Mesenchymal stem cell (in vitro differentiated cells and primary cell): Measurements from ENCODE around the gene SEMA3C.

Source experiments
- DNase-seq: peaks from one replicate; pipeline ENCODE4 v3.0.0-alpha.2; 2013
- H2AFZ ChIP-seq: one replicate; pipeline ENCODE4 v1.6.1; 2013; ENCODE audit warnings: low read depth, mild to moderate bottlenecking, control low read depth, inconsistent platforms, low read length, moderate library complexity
- H2AK5ac ChIP-seq: 2 replicates; pipeline ENCODE4 v1.6.1; 2013; ENCODE audit warnings: low read length, moderate library complexity, mild to moderate bottlenecking, inconsistent platforms; ENCODE audit not compliant: severe bottlenecking
- H2BK120ac ChIP-seq: one replicate; pipeline ENCODE4 v1.6.1; 2013; ENCODE audit warnings: low read depth, mild to moderate bottlenecking, inconsistent platforms, low read length, moderate library complexity
- H2BK12ac ChIP-seq, 2 experiments: one replicate each; pipeline ENCODE4 v1.6.1; 2013; ENCODE audit warnings: inconsistent platforms in 2 of 2, low read length in 2 of 2, mild to moderate bottlenecking in 2 of 2, moderate library complexity in 2 of 2, control low read depth in 1 of 2
- H2BK15ac ChIP-seq: one replicate; pipeline ENCODE4 v1.6.1; 2013; ENCODE audit warnings: mild to moderate bottlenecking, low read depth, inconsistent platforms; ENCODE audit not compliant: poor library complexity, severe bottlenecking
- H2BK5ac ChIP-seq: 2 replicates; pipeline ENCODE4 v1.6.1; 2013; ENCODE audit warnings: low read depth, mild to moderate bottlenecking, low read length, control low read depth, inconsistent platforms; ENCODE audit not compliant: poor library complexity, severe bottlenecking
- H3K14ac ChIP-seq, 2 experiments: one replicate each; pipeline ENCODE4 v1.6.1; 2013; ENCODE audit warnings: inconsistent platforms in 2 of 2, low read length in 2 of 2, control low read depth in 1 of 2, mild to moderate bottlenecking in 1 of 2, moderate library complexity in 1 of 2
- H3K18ac ChIP-seq, 2 experiments: one replicate each; pipeline ENCODE4 v1.6.1; 2013; ENCODE audit warnings: inconsistent platforms in 2 of 2, low read length in 2 of 2, control low read depth in 1 of 2, low read depth in 1 of 2, mild to moderate bottlenecking in 1 of 2
- H3K23ac ChIP-seq, 2 experiments: one replicate each; pipeline ENCODE4 v1.6.1; 2013; ENCODE audit warnings: inconsistent platforms in 2 of 2, low read length in 2 of 2, mild to moderate bottlenecking in 2 of 2, moderate library complexity in 2 of 2, control low read depth in 1 of 2
- H3K27ac ChIP-seq: 2 replicates; pipeline ENCODE4 v1.5.1; 2013; ENCODE audit warnings: mild to moderate bottlenecking, moderate library complexity, low read length, control low read depth, inconsistent platforms; ENCODE audit not compliant: poor library complexity, severe bottlenecking
- H3K27me3 ChIP-seq, 2 experiments: 2 replicates each; pipeline versions ENCODE4 v1.6.1 to v1.7.0; 2013; ENCODE audit warnings: low read length in 2 of 2, mild to moderate bottlenecking in 2 of 2, moderate library complexity in 2 of 2, control low read depth in 1 of 2, inconsistent platforms in 1 of 2; ENCODE audit not compliant: control insufficient read depth in 1 of 2, insufficient read depth in 1 of 2
- H3K36me3 ChIP-seq, 2 experiments: 2 replicates each; pipeline versions ENCODE4 v1.6.1 to v1.7.0; 2013; ENCODE audit warnings: low read length in 2 of 2, control low read depth in 1 of 2, inconsistent platforms in 1 of 2, low read depth in 1 of 2, mild to moderate bottlenecking in 1 of 2; ENCODE audit not compliant: insufficient read depth in 2 of 2, control insufficient read depth in 1 of 2
- H3K4ac ChIP-seq, 2 experiments: one replicate each; pipeline ENCODE4 v1.6.1; 2013; ENCODE audit warnings: inconsistent platforms in 2 of 2, low read length in 2 of 2, mild to moderate bottlenecking in 2 of 2, moderate library complexity in 2 of 2, control low read depth in 1 of 2, low read depth in 1 of 2
- H3K4me1 ChIP-seq: 2 replicates; pipeline ENCODE4 v1.6.1; 2013; ENCODE audit warnings: low read depth, low read length, control low read depth; ENCODE audit not compliant: control insufficient read depth, insufficient read depth
- H3K4me2 ChIP-seq: 2 replicates; pipeline ENCODE4 v1.6.1; 2013; ENCODE audit warnings: low read length, mild to moderate bottlenecking, inconsistent platforms; ENCODE audit not compliant: poor library complexity, severe bottlenecking
- H3K4me3 ChIP-seq, 2 experiments: 2 replicates each; pipeline versions ENCODE4 v1.5.1 to v1.7.0; 2013; ENCODE audit warnings: low read length in 2 of 2, mild to moderate bottlenecking in 2 of 2, control low read depth in 1 of 2, low read depth in 1 of 2; ENCODE audit not compliant: insufficient read depth in 1 of 2
- H3K79me1 ChIP-seq: replicated peaks from 2 replicates; pipeline ENCODE4 v1.6.1; 2013; ENCODE audit warnings: mild to moderate bottlenecking, control low read depth, low read length, inconsistent platforms; ENCODE audit not compliant: poor library complexity, severe bottlenecking
- H3K9ac ChIP-seq: 2 replicates; pipeline ENCODE4 v1.7.0; 2013; ENCODE audit warnings: mild to moderate bottlenecking, low read length, moderate library complexity
- H3K9me3 ChIP-seq: 2 replicates; pipeline ENCODE4 v1.7.0; 2013; ENCODE audit warnings: mild to moderate bottlenecking, low read length; ENCODE audit not compliant: control insufficient read depth
- H4K8ac ChIP-seq: one replicate; pipeline ENCODE4 v1.6.1; 2013; ENCODE audit warnings: inconsistent platforms, mild to moderate bottlenecking, low read length, moderate library complexity
- H4K91ac ChIP-seq: one replicate; pipeline ENCODE4 v1.6.1; 2013; ENCODE audit warnings: mild to moderate bottlenecking, low read length, inconsistent platforms
- WGBS: methylation state at CpG from one replicate; pipeline ENCODE4 v1.1.7; 2013; ENCODE audit warnings: mixed read lengths; 5-methylcytosine and 5-hydroxymethylcytosine counted together

Gene SEMA3C

DNA sequence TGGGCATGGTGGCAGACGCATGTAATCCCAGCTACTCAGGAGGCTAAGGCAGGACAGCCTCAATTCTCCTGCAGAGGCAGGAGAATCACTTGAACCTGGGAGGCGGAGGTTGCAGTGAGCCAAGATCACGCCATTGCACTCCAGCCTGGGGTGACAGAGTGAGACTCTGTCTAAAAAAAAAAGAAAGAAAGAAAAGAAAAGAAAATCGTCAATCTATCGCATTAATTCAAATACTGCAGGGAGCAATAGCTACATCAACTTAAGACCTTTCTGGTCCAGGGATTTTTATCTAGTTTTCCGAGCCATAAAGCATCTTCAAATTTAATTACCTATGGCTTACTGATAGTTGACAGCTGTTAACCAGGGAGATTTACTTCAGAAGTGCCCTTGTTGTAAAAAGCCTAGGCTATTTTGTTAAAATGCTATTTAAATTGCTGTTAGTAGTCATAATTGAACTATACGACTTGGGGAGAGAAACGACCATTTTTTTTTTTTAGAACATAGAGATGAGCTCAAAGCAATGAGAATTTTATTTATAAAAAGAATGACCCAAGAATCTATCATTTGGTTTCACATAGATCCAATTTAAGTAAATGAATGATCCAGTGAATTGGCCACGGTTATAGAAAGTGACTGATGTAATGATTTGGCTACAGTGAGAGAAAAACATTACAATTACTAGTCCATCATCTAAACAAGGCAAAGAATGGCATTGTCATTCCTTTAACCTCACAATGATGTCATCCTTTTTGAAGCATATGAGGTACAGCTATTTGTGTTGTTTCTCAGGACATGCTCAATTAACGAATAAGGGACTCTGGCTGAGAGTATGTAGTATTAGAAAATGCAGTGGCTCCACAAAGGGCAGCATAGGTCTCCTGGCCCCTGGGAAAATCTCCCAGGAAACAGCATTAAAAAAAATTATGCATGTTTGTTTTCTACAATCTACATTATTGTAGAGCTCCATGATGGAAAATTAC, 85.3 kb downstream of the SEMA3C start:
- H3K23ac ChIP-seq: no peak overlapping the region
- 94% methylated on average over 4 of the region's 10 CpGs for WGBS
- H4K8ac ChIP-seq: no peak overlapping the region
- no peak for DNase-seq
- H3K27me3 ChIP-seq: no peaks in the 10 kb centered on the region
- H3K18ac ChIP-seq: no peak overlapping the region
- no peak overlapping the region for H2BK15ac ChIP-seq
- H3K9ac ChIP-seq: peak overlapping the region; percentile 3
- no peak overlapping the region for H3K4ac ChIP-seq
- no peak overlapping the region for H4K91ac ChIP-seq
- H3K4me1 ChIP-seq: peaks cover 6% of the 10 kb centered on the region
- no peak overlapping the region for H3K4me2 ChIP-seq
- no peak overlapping the region for H2BK12ac ChIP-seq
- peaks cover 5% of the 10 kb centered on the region for H3K79me1 ChIP-seq
- no peaks in the 10 kb centered on the region for H3K9me3 ChIP-seq
- H2AFZ ChIP-seq: no peak overlapping the region
- peak overlapping the region; percentile 48 for H3K27ac ChIP-seq
- H3K36me3 ChIP-seq: peaks cover 3 to 39% of the 10 kb centered on the region in 2 experiments
- H3K14ac ChIP-seq: no peak overlapping the region
- H3K4me3 ChIP-seq: no peak overlapping the region
- H2BK5ac ChIP-seq: no peak overlapping the region
- no peak overlapping the region for H2BK120ac ChIP-seq
- H2AK5ac ChIP-seq: peak overlapping the region; percentile 66

DNA sequence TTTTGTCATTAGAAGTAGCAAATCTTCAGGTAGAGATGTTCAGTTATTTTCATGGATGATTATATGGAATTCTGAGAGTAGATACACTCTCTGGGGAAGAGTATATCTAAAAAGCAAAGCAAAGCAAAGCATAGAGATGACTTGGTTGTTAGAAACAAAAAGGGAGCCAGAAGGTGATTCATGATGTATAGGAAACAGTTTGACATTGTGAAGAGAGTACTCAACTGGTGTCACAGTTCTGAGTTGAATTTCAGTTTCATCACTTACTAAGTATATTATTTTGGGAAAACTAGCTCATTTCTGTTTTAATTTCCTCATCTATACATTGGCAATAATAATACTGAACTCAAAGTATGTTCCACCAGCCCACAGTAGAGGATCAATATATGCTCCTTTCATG, 86.8 kb downstream of the SEMA3C start:
- no peak overlapping the region for H2BK120ac ChIP-seq
- no peak overlapping the region for H2BK12ac ChIP-seq
- DNase-seq: no peak
- no peak overlapping the region for H3K14ac ChIP-seq
- H3K18ac ChIP-seq: no peak overlapping the region
- no peaks in the 10 kb centered on the region for H3K27me3 ChIP-seq
- no peak overlapping the region for H3K23ac ChIP-seq
- H3K36me3 ChIP-seq: peaks cover 3 to 43% of the 10 kb centered on the region in 2 experiments
- H3K9ac ChIP-seq: no peak overlapping the region
- peaks cover 6% of the 10 kb centered on the region for H3K4me1 ChIP-seq
- no peak overlapping the region for H2AFZ ChIP-seq
- H2BK15ac ChIP-seq: no peak overlapping the region
- H3K79me1 ChIP-seq: peaks cover 5% of the 10 kb centered on the region
- H2AK5ac ChIP-seq: no peak overlapping the region
- H3K4ac ChIP-seq: no peak overlapping the region
- H3K9me3 ChIP-seq: no peaks in the 10 kb centered on the region
- H2BK5ac ChIP-seq: no peak overlapping the region
- no peak overlapping the region for H3K4me3 ChIP-seq
- no peak overlapping the region for H4K91ac ChIP-seq
- no peak overlapping the region for H4K8ac ChIP-seq
- H3K27ac ChIP-seq: no peak overlapping the region
- H3K4me2 ChIP-seq: no peak overlapping the region

DNA sequence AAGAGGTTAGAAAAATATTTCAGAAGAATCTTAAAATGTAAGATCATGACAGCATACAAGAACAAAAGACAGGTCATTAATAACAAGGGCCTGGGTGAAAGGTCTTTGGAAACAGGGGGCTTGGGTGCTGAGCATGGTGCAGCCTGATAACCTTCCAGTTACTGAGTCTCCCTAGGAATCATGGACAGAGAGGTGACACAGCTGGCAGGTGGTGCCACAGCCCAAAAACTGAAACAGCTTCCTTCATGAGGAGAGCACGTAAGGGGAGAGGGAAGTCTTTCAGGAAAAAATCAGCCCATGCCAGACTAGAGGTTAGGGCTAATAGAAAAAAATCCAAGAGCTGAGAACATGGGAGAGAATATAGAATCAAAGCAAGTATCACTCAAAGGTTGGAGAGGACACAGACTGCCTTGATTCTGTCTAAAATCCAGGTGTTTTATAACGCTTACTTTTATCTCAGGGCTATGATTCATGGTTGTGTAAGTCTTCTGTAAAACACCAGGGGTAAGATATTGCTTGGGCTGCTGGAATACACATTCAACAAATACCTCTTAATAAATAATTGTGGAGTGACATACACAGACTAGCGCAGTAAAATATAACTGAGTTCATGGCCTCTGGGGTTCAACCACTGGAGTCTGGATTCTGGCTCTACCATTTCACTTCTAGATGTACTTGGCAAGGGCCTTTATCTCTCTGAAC, 88.1 kb downstream of the SEMA3C start:
- Histone ChIP-seq H3K9me3 (no peaks in the 10 kb centered on the region), H3K23ac (no peak overlapping the region), H3K79me1 (peaks cover 5% of the 10 kb centered on the region), H4K91ac (no peak overlapping the region), H2BK120ac (no peak overlapping the region), H3K9ac (no peak overlapping the region), H3K4me2 (no peak overlapping the region), H2BK15ac (no peak overlapping the region), H3K36me3 (peaks cover 0 to 44% of the 10 kb centered on the region in 2 experiments), H3K27ac (peak overlapping the region; percentile 23), H3K18ac (peak overlapping the region in 1 of 2 experiments; percentile 40), H2AK5ac (peak overlapping the region; percentile 53), H4K8ac (no peak overlapping the region), H3K14ac (no peak overlapping the region), H3K4ac (no peak overlapping the region), H2BK12ac (peak overlapping the region in 1 of 2 experiments; percentile 63), H3K4me3 (no peak overlapping the region), H3K27me3 (no peaks in the 10 kb centered on the region), H2AFZ (no peak overlapping the region), H3K4me1 (peaks cover 6% of the 10 kb centered on the region), H2BK5ac (no peak overlapping the region)
- WGBS: 90% methylated on average over 3 of the region's 3 CpGs
- DNase-seq: no peak

- Histone ChIP-seq H2AFZ (no peak overlapping the region), H3K9ac (no peak overlapping the region), H2AK5ac (no peak overlapping the region), H3K23ac (no peak overlapping the region), H3K14ac (no peak overlapping the region), H3K27me3 (no peaks in the 10 kb centered on the region), H2BK5ac (no peak overlapping the region), H3K4me1 (peaks cover 6% of the 10 kb centered on the region), H3K79me1 (peaks cover 5% of the 10 kb centered on the region), H3K9me3 (no peaks in the 10 kb centered on the region), H3K18ac (no peak overlapping the region), H3K4me3 (no peak overlapping the region), H3K4me2 (no peak overlapping the region), H2BK15ac (no peak overlapping the region), H3K4ac (no peak overlapping the region), H2BK12ac (no peak overlapping the region), H3K27ac (no peak overlapping the region), H4K91ac (no peak overlapping the region), H4K8ac (no peak overlapping the region), H2BK120ac (no peak overlapping the region), H3K36me3 (peaks cover 0 to 49% of the 10 kb centered on the region in 2 experiments)
- no CpG with 5 or more reads among the region's 1 CpG for whole genome bisulfite sequencing
- no peak for DNase-seq
Observed at GRCh38 chr7:80830010-80830409, 88.8 kb downstream of the SEMA3C start.
